Measurements from ENCODE around the gene BBS9. TPM values are rescaled to one million over a fixed set of nuclear protein-coding genes. Genes with fewer than 3 reads are reported as not detected.

Gene BBS9
- total and polyA plus RNA-seq, 2 donors = 7.3 to 72.8 TPM

GRCh38 chr7:33537104-33537477, 407.7 kb downstream of the BBS9 start:
- Histone ChIP-seq H3K36me3 (ENCODE audit: insufficient read depth) (no peaks in the 10 kb centered on the region), H3K4me1 (ENCODE audit: insufficient read depth) (no peaks in the 10 kb centered on the region), H3K4me3 (ENCODE audit: low read depth, low read length) (no peak overlapping the region), H3K27ac (ENCODE audit: low read depth) (no peak overlapping the region)
- WGBS = 90% methylated on average over 3 of the region's 3 CpGs
- DNase-seq (ENCODE audit: extremely low spot score) = no peak

DNA sequence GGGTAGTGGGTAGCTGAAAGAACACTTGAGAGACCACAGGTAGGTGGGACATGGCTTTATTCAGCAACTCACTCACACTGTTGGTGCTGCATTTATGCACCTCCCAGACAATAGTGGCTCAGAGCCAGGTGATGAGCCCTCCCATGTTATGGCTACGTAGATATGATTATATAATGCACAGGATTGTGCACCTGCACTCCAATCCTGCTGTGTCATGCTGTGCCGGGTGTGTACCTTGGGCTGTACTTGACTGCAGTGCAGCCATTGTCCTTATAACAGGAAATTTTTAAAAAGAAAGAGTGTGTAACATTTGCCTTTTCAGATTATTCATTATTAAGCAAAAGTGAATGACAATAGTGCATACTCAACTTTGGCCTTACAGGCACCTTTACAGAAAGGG, 409.8 kb downstream of the BBS9 start:
- no peak for DNase-seq (ENCODE audit: extremely low spot score)
- H3K27ac ChIP-seq (ENCODE audit: low read depth) = no peak overlapping the region
- no peaks in the 10 kb centered on the region for H3K36me3 ChIP-seq (ENCODE audit: insufficient read depth)
- no peaks in the 10 kb centered on the region for H3K4me1 ChIP-seq (ENCODE audit: insufficient read depth)
- no peak overlapping the region for H3K4me3 ChIP-seq (ENCODE audit: low read depth, low read length)
- WGBS = 97% methylated on average over 2 of the region's 2 CpGs

- H3K27ac ChIP-seq (ENCODE audit: low read depth) = no peak overlapping the region
- no peak overlapping the region for H3K4me3 ChIP-seq (ENCODE audit: low read depth, low read length)
- no peaks in the 10 kb centered on the region for H3K4me1 ChIP-seq (ENCODE audit: insufficient read depth)
- H3K36me3 ChIP-seq (ENCODE audit: insufficient read depth) = no peaks in the 10 kb centered on the region
- WGBS = 64% methylated on average over 3 of the region's 3 CpGs
- DNase-seq (ENCODE audit: extremely low spot score) = no peak
Observed at GRCh38 chr7:33539659-33540400, 410.5 kb downstream of the BBS9 start.

DNA sequence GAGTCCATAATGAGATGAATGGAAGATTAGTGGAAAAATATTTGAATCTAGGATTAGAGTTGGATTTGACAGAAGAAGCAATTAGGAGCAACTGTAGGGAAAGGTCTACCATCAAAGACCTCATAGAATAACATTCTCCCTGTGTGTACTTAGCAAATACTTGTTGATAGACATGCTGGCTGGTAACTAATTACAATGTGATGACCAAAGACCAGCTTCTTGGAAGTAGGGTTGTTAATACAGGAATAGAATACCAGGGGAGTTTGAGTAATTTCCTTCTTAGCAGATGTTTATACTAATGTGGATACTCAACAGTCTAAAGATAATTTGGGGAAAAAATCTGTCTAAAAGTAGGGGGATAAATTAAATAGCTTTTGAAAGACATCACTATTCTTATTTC, 418.5 kb downstream of the BBS9 start:
- Histone ChIP-seq H3K36me3 (ENCODE audit: insufficient read depth) (no peaks in the 10 kb centered on the region), H3K27ac (ENCODE audit: low read depth) (no peak overlapping the region), H3K4me1 (ENCODE audit: insufficient read depth) (no peaks in the 10 kb centered on the region), H3K4me3 (ENCODE audit: low read depth, low read length) (no peak overlapping the region)
- no peak for DNase-seq (ENCODE audit: extremely low spot score)

GRCh38 chr7:33550363-33550762, 421.0 kb downstream of the BBS9 start:
- no peak for DNase-seq (ENCODE audit: extremely low spot score)
- Histone ChIP-seq H3K4me3 (ENCODE audit: low read depth, low read length) (no peak overlapping the region), H3K27ac (ENCODE audit: low read depth) (no peak overlapping the region), H3K4me1 (ENCODE audit: insufficient read depth) (no peaks in the 10 kb centered on the region), H3K36me3 (ENCODE audit: insufficient read depth) (no peaks in the 10 kb centered on the region)
- 75% methylated on average over 2 of the region's 2 CpGs for WGBS

GRCh38 chr7:33550979-33551378, 421.6 kb downstream of the BBS9 start:
- H3K4me3 ChIP-seq (ENCODE audit: low read depth, low read length) = no peak overlapping the region
- WGBS = 71% methylated on average over 3 of the region's 3 CpGs
- no peaks in the 10 kb centered on the region for H3K4me1 ChIP-seq (ENCODE audit: insufficient read depth)
- no peak for DNase-seq (ENCODE audit: extremely low spot score)
- H3K36me3 ChIP-seq (ENCODE audit: insufficient read depth) = no peaks in the 10 kb centered on the region
- no peak overlapping the region for H3K27ac ChIP-seq (ENCODE audit: low read depth)

GRCh38 chr7:33554046-33554445, 424.7 kb downstream of the BBS9 start:
- DNase-seq (ENCODE audit: extremely low spot score) = no peak
- no peaks in the 10 kb centered on the region for H3K4me1 ChIP-seq (ENCODE audit: insufficient read depth)
- no peak overlapping the region for H3K4me3 ChIP-seq (ENCODE audit: low read depth, low read length)
- 85% methylated on average over 1 of the region's 1 CpG for WGBS
- H3K27ac ChIP-seq (ENCODE audit: low read depth) = no peak overlapping the region
- H3K36me3 ChIP-seq (ENCODE audit: insufficient read depth) = peaks cover 1% of the 10 kb centered on the region

DNA sequence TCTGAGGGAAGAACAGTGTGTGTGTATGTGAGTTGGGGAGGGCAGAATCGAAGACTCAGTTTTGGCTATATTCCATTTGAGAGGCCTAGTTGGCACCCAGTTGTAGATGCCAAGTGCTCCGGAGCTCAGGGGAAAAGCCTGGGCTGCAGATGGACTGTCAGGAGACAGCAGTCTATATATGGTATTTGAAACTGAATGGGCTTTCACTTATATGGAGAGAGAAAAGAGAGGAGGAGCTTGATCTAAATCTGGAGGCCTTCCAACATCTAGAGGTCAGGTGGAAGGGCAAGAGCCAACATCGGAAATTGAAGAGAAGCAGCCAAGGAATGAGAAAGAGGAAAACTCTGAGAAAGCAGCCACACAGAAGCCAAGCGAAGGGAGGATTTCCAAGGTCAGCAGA, 425.2 kb downstream of the BBS9 start:
- 84% methylated on average over 4 of the region's 4 CpGs for WGBS
- Histone ChIP-seq H3K4me3 (ENCODE audit: low read depth, low read length) (no peak overlapping the region), H3K27ac (ENCODE audit: low read depth) (no peak overlapping the region), H3K36me3 (ENCODE audit: insufficient read depth) (peaks cover 1% of the 10 kb centered on the region), H3K4me1 (ENCODE audit: insufficient read depth) (no peaks in the 10 kb centered on the region)
- DNase-seq (ENCODE audit: extremely low spot score) = no peak

DNA sequence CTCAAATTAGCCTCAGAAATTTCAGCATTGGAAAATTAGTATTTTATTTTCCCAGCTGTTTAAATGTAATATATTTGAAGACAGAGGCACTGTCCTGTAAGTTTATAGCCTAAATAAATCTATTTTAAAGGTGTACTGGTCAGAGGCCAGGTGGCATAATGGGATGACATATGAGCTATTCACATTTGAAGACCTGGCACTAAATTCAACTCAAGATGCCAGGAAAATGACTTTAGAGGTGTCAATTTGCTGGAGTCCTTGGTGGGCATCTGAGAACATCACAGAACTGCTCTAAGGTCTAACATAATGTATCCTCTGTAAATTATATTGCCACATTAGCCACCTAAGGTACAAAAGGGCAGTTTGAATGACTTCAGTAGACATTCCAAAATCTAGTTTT, 427.1 kb downstream of the BBS9 start:
- Histone ChIP-seq H3K4me1 (ENCODE audit: insufficient read depth) (no peaks in the 10 kb centered on the region), H3K27ac (ENCODE audit: low read depth) (no peak overlapping the region), H3K4me3 (ENCODE audit: low read depth, low read length) (no peak overlapping the region), H3K36me3 (ENCODE audit: insufficient read depth) (peaks cover 1% of the 10 kb centered on the region)
- no peak for DNase-seq (ENCODE audit: extremely low spot score)

DNA sequence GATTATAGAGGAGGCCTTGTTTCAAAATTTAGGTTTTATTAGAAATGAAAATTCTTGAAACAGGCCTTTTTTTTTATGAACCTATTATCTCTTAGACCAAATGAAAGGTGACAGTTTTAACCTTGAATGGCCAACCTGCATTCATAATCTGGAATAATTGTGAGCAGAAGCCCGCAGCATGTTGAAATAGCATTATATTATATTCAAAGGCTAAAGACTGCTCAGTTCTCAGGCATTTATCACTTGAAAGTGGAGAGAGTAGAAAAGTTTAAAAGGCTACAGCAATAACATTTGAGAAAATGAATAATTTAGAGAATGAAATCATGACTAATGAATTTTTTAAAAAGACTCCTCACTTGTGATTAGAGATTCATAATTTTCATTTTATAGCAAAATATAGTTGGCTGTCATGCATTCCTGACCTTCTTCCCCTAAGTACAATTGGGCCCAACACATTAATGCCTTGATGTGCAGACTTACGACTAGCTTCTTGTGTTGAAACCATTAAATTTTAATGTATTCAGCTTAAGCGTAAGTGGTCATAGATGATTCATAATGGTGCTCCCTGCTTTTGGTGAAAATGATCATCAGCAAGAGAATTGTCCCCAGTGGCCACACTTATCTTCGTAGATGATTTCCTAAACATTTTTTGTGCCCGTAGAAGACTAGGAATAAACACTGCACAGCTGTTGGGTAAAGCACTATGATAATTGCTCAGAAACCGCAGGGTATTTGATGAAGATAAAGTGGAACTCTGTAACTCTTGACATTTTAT, 429.4 kb downstream of the BBS9 start:
- no peak overlapping the region for H3K27ac ChIP-seq (ENCODE audit: low read depth)
- DNase-seq (ENCODE audit: extremely low spot score) = no peak
- no peak overlapping the region for H3K4me3 ChIP-seq (ENCODE audit: low read depth, low read length)
- no peaks in the 10 kb centered on the region for H3K4me1 ChIP-seq (ENCODE audit: insufficient read depth)
- peaks cover 1% of the 10 kb centered on the region for H3K36me3 ChIP-seq (ENCODE audit: insufficient read depth)
- WGBS = 90% methylated on average over 6 of the region's 6 CpGs

- H3K36me3 ChIP-seq (ENCODE audit: insufficient read depth) = peaks cover 1% of the 10 kb centered on the region
- 79% methylated on average over 6 of the region's 6 CpGs for WGBS
- H3K27ac ChIP-seq (ENCODE audit: low read depth) = no peak overlapping the region
- H3K4me3 ChIP-seq (ENCODE audit: low read depth, low read length) = no peak overlapping the region
- H3K4me1 ChIP-seq (ENCODE audit: insufficient read depth) = no peaks in the 10 kb centered on the region
- DNase-seq (ENCODE audit: extremely low spot score) = no peak
Observed at GRCh38 chr7:33559324-33559710, 430.0 kb downstream of the BBS9 start.

GRCh38 chr7:33562996-33563395, 433.6 kb downstream of the BBS9 start:
- Histone ChIP-seq H3K27ac (ENCODE audit: low read depth) (no peak overlapping the region), H3K4me1 (ENCODE audit: insufficient read depth) (no peaks in the 10 kb centered on the region)

GRCh38 chr7:33563651-33564050, 434.3 kb downstream of the BBS9 start:
- no peaks in the 10 kb centered on the region for H3K36me3 ChIP-seq (ENCODE audit: insufficient read depth)
- WGBS = 57% methylated on average over 7 of the region's 7 CpGs
- no peak for DNase-seq (ENCODE audit: extremely low spot score)
- H3K4me1 ChIP-seq (ENCODE audit: insufficient read depth) = no peaks in the 10 kb centered on the region
- no peak overlapping the region for H3K4me3 ChIP-seq (ENCODE audit: low read depth, low read length)
- no peak overlapping the region for H3K27ac ChIP-seq (ENCODE audit: low read depth)

More at GRCh38 chr7:33562996-33563395, 433.6 kb downstream of the BBS9 start:
- DNase-seq (ENCODE audit: extremely low spot score) = no peak
- H3K36me3 ChIP-seq (ENCODE audit: insufficient read depth) = no peaks in the 10 kb centered on the region
- no peak overlapping the region for H3K4me3 ChIP-seq (ENCODE audit: low read depth, low read length)

- H3K27ac ChIP-seq (ENCODE audit: low read depth) = no peak overlapping the region
- no peaks in the 10 kb centered on the region for H3K36me3 ChIP-seq (ENCODE audit: insufficient read depth)
- no peak for DNase-seq (ENCODE audit: extremely low spot score)
- 95% methylated on average over 1 of the region's 1 CpG for WGBS
- H3K4me1 ChIP-seq (ENCODE audit: insufficient read depth) = no peaks in the 10 kb centered on the region
- H3K4me3 ChIP-seq (ENCODE audit: low read depth, low read length) = no peak overlapping the region
Observed at GRCh38 chr7:33578166-33578565, 448.8 kb downstream of the BBS9 start.
